Activated naive CD8-positive, alpha-beta T cell (primary cell): ENCODE data around the gene FOXC2.

Source experiments
- H3K27ac Mint-ChIP-seq: one replicate; pipeline ENCODE4 v1.8.0; 2021; ENCODE audit warnings: mixed read lengths
- H3K27me3 Mint-ChIP-seq: one replicate; pipeline ENCODE4 v1.8.0; 2021; ENCODE audit warnings: mixed read lengths
- H3K36me3 Mint-ChIP-seq: one replicate; pipeline ENCODE4 v1.8.0; 2021; ENCODE audit warnings: mixed read lengths
- H3K4me1 Mint-ChIP-seq: one replicate; pipeline ENCODE4 v1.8.0; 2021; ENCODE audit warnings: low read depth, mixed read lengths
- H3K4me3 Mint-ChIP-seq: one replicate; pipeline ENCODE4 v1.8.0; 2021; ENCODE audit warnings: mild to moderate bottlenecking, mixed read lengths
- H3K9me3 Mint-ChIP-seq: one replicate; pipeline ENCODE4 v1.8.0; 2021; ENCODE audit warnings: low read depth, mixed read lengths

The FOXC2 gene

GRCh38 chr16:86558355-86559193 is 8.1 kb upstream of the FOXC2 start:
- Mint-ChIP-seq H3K27ac (no peak overlapping the region), H3K4me3 (no peak overlapping the region), H3K27me3 (peaks cover 9% of the 10 kb centered on the region), H3K4me1 (peaks cover 17% of the 10 kb centered on the region), H3K9me3 (no peaks in the 10 kb centered on the region), H3K36me3 (peaks cover 2% of the 10 kb centered on the region)

DNA sequence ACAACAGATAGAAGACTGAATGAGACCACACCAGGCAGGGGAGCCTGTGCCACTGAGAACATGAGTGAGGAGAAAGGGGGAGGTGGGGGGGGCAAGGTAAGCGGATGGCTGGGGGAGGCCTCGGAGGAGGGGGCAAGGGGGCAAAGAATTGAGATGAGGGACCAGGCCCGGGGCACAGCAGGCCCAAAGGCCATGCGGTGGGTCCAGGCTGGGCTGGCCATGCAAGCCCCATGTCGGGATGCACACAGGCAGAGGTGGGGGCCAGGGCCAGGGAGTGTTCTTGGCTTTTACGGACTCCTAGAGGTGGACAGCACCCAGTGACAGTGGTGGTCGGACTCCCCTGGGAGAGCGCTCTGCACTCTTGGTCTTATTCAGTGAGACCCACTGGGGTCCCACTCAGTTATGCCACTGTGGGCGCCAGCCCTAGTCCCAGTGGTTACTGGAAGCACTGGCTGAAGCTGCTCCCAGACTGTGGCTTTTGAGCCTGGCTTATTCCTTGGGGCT is 6.8 kb upstream of the FOXC2 start:
- Mint-ChIP-seq H3K9me3 (no peaks in the 10 kb centered on the region), H3K4me3 (no peak overlapping the region), H3K27me3 (peaks cover 19% of the 10 kb centered on the region), H3K4me1 (peaks cover 19% of the 10 kb centered on the region), H3K36me3 (no peaks in the 10 kb centered on the region), H3K27ac (no peak overlapping the region)

GRCh38 chr16:86562356-86562755 is 4.3 kb upstream of the FOXC2 start:
- H3K27me3 Mint-ChIP-seq = peaks cover 28% of the 10 kb centered on the region
- H3K4me3 Mint-ChIP-seq = no peak overlapping the region
- H3K36me3 Mint-ChIP-seq = no peaks in the 10 kb centered on the region
- no peaks in the 10 kb centered on the region for H3K9me3 Mint-ChIP-seq
- no peak overlapping the region for H3K27ac Mint-ChIP-seq
- H3K4me1 Mint-ChIP-seq = peaks cover 24% of the 10 kb centered on the region

GRCh38 chr16:86563469-86564345 is 2.9 kb upstream of the FOXC2 start:
- H3K36me3 Mint-ChIP-seq = no peaks in the 10 kb centered on the region
- H3K27me3 Mint-ChIP-seq = peaks cover 27% of the 10 kb centered on the region
- no peaks in the 10 kb centered on the region for H3K9me3 Mint-ChIP-seq
- H3K27ac Mint-ChIP-seq = no peak overlapping the region
- peaks cover 25% of the 10 kb centered on the region for H3K4me1 Mint-ChIP-seq
- peak overlapping the region; percentile 40 for H3K4me3 Mint-ChIP-seq

GRCh38 chr16:86565181-86565631 is 1.4 kb upstream of the FOXC2 start:
- H3K27me3 Mint-ChIP-seq = peaks cover 33% of the 10 kb centered on the region
- peaks cover 29% of the 10 kb centered on the region for H3K4me1 Mint-ChIP-seq
- no peak overlapping the region for H3K4me3 Mint-ChIP-seq
- H3K36me3 Mint-ChIP-seq = no peaks in the 10 kb centered on the region
- no peak overlapping the region for H3K27ac Mint-ChIP-seq
- no peaks in the 10 kb centered on the region for H3K9me3 Mint-ChIP-seq

DNA sequence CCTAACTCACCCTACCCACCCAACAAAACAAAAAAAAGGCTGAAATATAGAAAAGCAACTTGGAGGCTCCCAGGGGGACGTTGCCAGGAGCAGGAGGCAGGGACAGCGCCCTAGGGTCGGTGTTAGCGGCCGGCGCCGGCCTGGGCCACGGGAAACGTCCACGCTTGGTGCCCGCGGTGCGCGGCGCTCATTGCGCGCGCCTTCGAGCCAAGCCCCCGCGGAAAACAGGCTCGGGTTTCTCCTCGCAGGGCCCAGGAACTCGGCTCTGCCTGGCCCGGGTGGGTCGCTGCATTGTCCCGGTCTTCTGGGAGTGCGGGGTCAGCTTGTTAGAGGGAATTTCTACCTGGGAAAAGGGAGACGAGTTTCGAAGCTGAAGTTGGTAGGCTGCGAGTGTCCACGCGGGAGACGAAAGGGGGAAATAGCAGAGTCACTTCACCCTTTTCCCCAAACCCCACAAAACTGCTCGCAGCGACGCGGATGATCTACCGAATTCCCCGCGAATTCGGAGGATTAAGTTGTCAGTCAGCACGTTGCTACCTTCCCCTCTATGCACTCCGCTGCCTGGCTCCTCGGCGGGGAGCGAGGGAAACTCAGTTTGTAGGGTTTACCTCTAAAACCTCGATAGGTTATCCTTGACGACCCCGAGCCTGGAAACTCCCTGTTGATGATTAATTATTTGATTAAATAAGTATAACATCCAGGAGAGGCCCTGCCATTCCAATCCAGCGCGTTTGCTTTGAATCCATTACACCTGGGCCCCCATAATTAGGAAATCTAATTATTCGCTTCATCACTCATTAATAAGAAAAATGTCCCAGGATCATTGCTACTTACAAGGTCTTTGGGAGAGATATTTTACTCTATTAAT is 751 bp upstream of the FOXC2 start:
- Mint-ChIP-seq H3K27me3 (peaks cover 37% of the 10 kb centered on the region), H3K4me3 (peak overlapping the region; percentile 20), H3K9me3 (no peaks in the 10 kb centered on the region), H3K36me3 (no peaks in the 10 kb centered on the region), H3K4me1 (peaks cover 29% of the 10 kb centered on the region), H3K27ac (no peak overlapping the region)

- H3K27ac Mint-ChIP-seq = no peak overlapping the region
- H3K27me3 Mint-ChIP-seq = peaks cover 38% of the 10 kb centered on the region
- H3K9me3 Mint-ChIP-seq = no peaks in the 10 kb centered on the region
- H3K4me1 Mint-ChIP-seq = peaks cover 29% of the 10 kb centered on the region
- peak overlapping the region; percentile 35 for H3K4me3 Mint-ChIP-seq
- no peaks in the 10 kb centered on the region for H3K36me3 Mint-ChIP-seq
Observed at GRCh38 chr16:86566966-86567700, 504 bp downstream of the FOXC2 start.

DNA sequence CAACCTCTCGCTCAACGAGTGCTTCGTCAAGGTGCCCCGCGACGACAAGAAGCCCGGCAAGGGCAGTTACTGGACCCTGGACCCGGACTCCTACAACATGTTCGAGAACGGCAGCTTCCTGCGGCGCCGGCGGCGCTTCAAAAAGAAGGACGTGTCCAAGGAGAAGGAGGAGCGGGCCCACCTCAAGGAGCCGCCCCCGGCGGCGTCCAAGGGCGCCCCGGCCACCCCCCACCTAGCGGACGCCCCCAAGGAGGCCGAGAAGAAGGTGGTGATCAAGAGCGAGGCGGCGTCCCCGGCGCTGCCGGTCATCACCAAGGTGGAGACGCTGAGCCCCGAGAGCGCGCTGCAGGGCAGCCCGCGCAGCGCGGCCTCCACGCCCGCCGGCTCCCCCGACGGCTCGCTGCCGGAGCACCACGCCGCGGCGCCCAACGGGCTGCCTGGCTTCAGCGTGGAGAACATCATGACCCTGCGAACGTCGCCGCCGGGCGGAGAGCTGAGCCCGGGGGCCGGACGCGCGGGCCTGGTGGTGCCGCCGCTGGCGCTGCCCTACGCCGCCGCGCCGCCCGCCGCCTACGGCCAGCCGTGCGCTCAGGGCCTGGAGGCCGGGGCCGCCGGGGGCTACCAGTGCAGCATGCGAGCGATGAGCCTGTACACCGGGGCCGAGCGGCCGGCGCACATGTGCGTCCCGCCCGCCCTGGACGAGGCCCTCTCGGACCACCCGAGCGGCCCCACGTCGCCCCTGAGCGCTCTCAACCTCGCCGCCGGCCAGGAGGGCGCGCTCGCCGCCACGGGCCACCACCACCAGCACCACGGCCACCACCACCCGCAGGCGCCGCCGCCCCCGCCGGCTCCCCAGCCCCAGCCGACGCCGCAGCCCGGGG is 1.3 kb downstream of the FOXC2 start:
- no peaks in the 10 kb centered on the region for H3K36me3 Mint-ChIP-seq
- H3K4me3 Mint-ChIP-seq = peak overlapping the region; percentile 35
- H3K9me3 Mint-ChIP-seq = no peaks in the 10 kb centered on the region
- H3K27ac Mint-ChIP-seq = no peak overlapping the region
- H3K4me1 Mint-ChIP-seq = peaks cover 29% of the 10 kb centered on the region
- H3K27me3 Mint-ChIP-seq = peaks cover 41% of the 10 kb centered on the region

DNA sequence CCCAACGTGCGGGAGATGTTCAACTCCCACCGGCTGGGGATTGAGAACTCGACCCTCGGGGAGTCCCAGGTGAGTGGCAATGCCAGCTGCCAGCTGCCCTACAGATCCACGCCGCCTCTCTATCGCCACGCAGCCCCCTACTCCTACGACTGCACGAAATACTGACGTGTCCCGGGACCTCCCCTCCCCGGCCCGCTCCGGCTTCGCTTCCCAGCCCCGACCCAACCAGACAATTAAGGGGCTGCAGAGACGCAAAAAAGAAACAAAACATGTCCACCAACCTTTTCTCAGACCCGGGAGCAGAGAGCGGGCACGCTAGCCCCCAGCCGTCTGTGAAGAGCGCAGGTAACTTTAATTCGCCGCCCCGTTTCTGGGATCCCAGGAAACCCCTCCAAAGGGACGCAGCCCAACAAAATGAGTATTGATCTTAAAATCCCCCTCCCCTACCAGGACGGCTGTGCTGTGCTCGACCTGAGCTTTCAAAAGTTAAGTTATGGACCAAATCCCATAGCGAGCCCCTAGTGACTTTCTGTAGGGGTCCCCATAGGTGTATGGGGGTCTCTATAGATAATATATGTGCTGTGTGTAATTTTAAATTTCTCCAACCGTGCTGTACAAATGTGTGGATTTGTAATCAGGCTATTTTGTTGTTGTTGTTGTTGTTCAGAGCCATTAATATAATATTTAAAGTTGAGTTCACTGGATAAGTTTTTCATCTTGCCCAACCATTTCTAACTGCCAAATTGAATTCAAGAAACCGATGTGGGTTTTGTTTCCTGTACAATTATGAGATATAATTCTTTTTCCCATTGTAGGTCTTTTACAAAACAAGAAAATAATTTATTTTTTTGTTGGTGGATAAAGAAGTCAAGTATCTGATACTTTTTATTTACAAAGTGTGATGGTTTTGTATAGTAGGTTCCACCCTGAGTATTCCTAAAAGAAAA is 2.3 kb downstream of the FOXC2 start:
- Mint-ChIP-seq H3K27me3 (peaks cover 41% of the 10 kb centered on the region), H3K27ac (no peak overlapping the region), H3K36me3 (no peaks in the 10 kb centered on the region), H3K4me3 (no peak overlapping the region), H3K9me3 (no peaks in the 10 kb centered on the region), H3K4me1 (peaks cover 23% of the 10 kb centered on the region)

- Mint-ChIP-seq H3K27ac (no peak overlapping the region), H3K9me3 (no peaks in the 10 kb centered on the region), H3K27me3 (peaks cover 40% of the 10 kb centered on the region), H3K4me3 (no peak overlapping the region), H3K36me3 (no peaks in the 10 kb centered on the region), H3K4me1 (peaks cover 17% of the 10 kb centered on the region)
Observed at GRCh38 chr16:86569701-86570447, 3.2 kb downstream of the FOXC2 start.

DNA sequence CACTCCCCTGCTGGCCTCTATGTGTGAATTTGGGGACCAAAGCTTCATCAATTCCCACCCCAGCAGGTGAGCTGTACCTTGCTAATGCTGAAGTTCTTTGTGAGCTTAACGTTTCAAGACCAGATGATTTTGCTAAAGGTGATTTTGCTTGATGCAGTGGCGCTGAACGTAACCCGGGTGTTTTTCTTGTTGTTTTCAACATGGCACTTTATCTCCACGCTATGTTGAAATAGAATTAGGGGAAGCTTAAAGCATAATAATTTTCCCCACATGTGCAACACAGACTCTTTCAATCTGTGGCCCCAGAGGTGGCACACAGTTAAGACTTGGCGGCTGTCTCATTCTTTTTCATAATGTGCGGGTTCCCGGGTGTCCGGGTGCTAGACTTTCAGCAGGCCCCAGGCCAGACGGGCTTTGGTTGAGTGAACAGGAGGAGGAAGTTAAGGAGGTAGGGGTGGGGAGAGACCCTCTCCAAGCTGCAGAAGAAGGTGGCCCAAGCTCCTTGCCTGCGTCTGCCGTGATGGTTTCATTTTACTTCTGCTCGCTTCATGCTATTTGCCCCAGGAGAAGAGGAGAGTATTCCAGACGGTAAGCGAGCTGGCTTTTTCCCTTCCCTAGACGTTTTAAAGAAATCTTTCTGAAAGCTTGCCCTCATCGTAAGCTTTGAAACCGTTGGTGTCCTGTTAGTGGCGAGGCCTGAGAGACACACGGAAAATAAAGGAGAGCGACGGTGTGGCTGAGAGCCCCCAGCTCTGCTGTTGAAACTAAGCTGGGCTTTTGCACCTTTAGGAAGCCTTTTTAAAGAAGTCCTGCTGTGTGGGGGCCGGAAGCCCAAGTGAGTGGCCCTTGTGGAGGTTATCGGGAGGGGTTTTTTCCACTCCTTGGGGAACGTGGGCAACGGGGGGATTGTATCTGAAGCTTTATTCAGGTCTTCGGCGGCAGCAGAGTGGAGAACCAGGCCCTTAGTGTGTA is 4.2 kb downstream of the FOXC2 start:
- Mint-ChIP-seq H3K27ac (no peak overlapping the region), H3K27me3 (peaks cover 34% of the 10 kb centered on the region), H3K36me3 (no peaks in the 10 kb centered on the region), H3K9me3 (no peaks in the 10 kb centered on the region), H3K4me3 (no peak overlapping the region), H3K4me1 (peaks cover 11% of the 10 kb centered on the region)
